HG03520 (cell line): Measurements from ENCODE around the gene CCDC83.
"Not testable (repeated sequence)": the region's sequence is repeated elsewhere in the genome, so short reads cannot be mapped to it uniquely, and the experiment has no call there.

Experiments
- ATAC-seq: cut with Tn5 transposase; IDR thresholded peaks from one replicate; pipeline ENCODE4 v1.9.1; 2021; ENCODE audit warnings: mild to moderate bottlenecking, moderate library complexity; ENCODE audit not compliant: unreplicated experiment

The CCDC83 gene

DNA sequence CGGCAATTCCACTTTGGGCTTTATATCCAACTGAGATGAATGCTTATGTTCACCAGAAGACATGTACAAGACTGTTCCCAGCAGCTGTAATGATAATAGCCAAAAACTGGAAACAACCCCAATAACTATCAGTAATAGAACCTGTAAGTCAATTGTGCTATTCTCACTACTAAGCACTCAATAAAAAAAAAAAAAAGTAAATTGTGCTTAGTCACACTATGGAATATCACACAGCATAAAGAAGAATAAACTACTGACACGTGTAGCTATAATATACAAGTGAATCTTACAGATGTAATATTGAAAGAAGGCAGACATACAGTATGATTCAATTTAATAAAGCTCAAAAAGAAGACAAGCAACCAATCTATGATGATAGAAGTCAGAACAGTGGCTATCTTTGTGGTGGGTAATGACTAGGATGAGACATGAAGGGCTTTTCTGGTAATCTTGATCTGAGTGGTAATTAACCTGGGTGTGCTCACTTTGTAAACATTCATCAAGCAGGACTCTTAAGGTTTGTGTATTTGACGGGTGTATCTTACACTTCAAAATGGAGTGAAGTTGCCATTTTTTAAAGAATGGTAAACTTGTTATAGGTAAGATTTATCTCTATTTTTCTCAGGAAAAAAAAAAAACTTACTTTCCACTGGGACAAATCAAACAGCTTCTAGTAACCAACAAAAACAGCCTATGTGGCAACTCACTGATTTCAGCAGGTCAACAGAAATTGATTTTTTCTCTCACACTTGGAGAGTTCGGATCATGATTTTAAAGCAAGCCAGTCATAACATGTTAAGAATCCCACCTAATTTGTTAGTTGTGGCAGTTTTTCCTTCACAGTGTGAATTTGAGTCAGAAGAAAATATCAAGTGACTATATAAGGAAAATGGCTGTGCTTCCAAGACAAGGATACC lies 84.2 kb downstream of the CCDC83 start:
- no peak for ATAC-seq

DNA sequence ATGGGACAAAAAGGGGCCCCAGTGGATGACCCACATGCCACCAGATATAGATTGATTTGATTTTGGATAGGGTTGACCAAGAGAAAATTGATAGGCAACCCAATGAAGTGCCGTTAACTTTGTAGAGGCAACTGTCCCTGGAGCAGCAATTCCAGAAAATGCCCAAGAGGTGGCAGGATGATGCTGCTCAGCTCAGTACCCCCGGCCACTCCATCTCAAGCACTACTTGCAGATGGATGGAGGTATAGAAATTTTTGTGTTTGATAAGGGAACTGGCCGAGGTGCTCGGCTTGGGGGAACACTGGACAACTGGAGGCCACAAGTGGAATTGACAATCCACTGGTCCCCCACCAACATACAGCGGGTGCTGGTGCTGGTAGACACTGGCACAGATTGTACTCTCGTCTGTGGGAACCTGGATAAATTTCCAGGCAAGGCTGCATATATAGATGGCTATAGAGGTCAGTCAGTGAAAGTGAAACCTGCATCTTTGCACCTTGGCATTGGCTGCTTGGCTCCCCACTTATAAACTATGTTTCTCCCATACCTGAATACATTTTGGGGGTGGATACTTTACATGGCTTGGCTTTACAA lies 86.3 kb downstream of the CCDC83 start:
- peak; percentile 64 for ATAC-seq

- ATAC-seq, result no peak
Measured at GRCh38 chr11:85945296-85945695, 90.1 kb downstream of the CCDC83 start.

- ATAC-seq, result no peak
Measured at GRCh38 chr11:85945788-85946187, 90.6 kb downstream of the CCDC83 start.

GRCh38 chr11:85946221-85946620 lies 91.0 kb downstream of the CCDC83 start:
- no peak for ATAC-seq

DNA sequence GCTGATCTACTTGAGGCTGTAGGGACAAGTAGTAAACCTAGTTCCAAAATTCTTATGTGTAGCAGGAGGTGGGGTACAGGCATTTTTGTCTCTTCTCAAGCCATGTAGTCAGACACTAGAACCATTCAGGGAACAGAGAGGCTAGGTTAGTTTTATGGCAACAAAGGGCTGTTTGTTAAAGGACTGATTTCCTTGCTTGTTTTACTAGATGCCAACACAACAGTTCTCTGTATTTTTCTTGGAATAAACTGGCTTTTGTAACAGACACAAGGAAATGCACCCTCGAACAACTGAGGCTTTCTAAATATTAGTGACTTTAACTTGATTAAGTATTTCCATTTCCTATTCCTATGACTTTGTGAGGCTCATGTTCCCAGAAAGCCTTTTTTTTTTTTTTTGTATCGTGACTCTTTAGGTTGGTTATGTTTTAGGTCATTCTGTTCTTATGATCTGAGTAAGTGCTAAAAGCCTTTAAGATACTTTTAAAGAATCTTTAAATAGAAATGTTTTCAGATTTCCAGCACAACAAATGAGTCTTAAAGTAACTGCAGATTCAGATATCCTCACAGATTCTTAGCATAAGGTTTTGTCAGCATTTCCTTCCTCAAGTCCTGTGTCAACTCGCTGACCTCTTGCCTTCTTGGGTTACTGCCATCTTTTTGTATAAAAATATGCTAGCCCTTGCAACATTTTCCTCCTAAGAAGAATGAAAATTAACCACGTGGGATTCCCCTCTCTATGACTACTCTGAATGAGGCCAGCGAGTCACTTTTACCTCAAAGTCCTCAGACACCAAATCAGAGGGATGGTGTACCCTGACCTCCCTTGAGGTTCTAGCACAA lies 92.5 kb downstream of the CCDC83 start:
- no peak for ATAC-seq

DNA sequence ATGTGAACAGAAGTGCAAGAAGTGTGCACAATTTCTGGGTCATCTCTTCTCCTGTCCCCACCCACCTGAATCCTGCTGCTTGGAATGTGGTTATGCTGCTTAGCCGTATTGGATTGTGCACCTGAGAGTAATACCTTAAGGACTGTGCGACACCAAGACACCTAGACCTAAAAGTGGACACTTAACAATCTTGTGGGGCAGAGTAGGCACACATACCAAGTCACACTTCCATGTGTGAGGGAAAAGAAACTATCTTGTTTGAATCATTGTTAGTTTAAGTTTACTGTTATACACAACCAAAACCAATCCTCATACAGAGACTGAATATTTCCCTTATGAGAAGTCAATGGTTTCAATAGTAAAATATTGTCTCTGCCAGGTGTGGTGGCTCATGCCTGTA lies 93.7 kb downstream of the CCDC83 start:
- ATAC-seq, result no peak

DNA sequence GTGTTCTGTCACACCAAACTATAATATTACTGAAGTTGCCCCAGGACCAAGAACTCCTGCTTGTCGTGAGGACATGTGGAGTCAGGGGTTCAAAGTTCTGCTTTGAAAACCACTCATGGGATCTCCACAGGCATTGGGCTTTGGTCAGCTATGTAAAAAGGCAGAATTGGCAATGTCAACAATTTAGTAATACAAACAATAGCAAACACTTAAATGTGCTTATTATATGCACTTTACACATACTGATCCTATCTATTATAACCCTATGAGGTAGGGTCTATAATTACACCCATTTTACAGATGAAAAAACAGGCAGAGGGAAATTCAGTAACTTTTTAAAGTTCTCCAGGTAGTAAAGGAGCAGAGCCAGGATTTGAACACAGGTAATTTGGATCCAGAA lies 94.6 kb downstream of the CCDC83 start:
- ATAC-seq, result no peak

DNA sequence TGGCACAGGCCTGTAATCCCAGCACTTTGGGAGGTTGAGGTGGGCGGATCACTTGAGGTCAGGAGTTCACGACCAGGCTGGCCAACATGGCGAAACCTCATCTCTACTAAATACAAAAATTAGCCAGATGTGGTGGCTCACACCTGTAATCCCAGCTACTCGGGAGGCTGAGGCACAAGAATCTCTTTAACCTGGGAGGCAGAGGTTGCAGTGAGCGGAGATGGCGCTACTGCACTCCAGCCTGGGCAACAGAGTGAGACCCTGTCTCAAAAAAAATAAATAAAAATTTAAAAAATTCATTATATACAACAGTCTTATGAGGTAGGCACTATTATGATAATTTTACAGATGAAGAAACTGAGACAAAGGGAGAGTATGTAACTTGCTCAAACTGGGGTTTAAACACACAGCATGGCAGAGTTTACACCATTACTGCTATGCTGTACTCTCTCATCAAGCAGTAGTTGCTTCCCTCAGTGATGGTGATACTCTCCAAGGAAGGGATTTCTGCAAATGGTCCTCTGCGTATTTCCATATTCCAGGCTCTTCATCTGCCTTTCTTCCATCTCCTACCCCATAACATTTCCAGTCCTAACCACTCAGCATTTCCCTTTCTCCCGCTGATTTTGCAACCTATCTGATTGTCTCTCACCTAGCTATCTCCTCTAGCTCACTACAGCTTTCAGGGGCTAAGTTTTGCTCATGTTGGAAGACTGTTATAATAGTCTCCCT lies 95.3 kb downstream of the CCDC83 start:
- ATAC-seq, result no peak

DNA sequence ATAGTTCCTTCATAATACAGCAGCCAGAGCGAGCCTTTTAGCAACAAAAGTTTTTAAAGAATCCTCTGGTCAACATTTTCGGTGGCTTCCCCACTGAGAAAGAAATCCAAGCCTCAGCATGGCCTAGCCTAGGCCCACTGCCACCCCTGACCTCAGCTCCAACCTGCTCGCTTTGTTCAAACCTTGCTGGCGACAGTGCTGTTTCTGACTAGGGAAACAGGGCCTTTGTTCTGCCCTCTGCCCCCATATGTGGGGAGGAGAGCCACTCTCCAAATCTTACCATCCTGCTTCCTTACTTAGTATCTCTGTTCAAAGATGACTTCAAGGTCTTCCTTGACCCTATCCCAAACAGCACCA lies 95.8 kb downstream of the CCDC83 start:
- ATAC-seq, result no peak

DNA sequence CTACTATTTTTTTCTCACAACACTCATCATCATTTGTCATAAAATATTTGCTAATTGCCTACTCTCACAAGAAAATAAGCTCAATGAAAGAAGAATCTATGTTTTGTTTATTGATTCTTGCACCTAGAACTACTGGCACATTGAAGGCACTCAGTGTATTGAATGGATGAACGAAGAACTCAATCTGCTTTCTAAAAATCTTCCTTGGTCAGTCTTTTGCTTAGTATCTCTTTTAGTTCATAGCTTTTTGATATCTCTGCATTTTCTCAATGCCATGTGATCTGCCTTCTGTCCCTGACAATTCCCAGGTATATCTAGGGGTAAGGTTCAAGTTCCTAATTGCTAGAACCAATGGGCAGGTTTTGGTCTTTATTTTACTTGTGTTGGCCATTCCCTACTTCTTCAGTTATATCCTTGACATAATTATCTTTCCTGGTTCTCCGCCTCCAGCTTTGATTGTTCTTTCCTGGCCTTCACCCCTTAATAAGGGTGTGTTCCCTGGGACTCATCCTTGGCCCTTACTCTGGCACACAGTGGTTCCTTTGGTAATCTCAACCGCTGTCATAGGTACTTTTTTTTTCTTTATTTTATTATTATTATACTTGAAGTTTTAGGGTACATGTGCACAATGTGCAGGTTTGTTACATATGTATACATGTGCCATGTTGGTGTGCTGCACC lies 96.4 kb downstream of the CCDC83 start:
- ATAC-seq, result no peak

GRCh38 chr11:85952108-85952485 lies 96.9 kb downstream of the CCDC83 start:
- ATAC-seq, result not testable (repeated sequence)

GRCh38 chr11:85953491-85954143 lies 98.4 kb downstream of the CCDC83 start:
- ATAC-seq, result no peak

DNA sequence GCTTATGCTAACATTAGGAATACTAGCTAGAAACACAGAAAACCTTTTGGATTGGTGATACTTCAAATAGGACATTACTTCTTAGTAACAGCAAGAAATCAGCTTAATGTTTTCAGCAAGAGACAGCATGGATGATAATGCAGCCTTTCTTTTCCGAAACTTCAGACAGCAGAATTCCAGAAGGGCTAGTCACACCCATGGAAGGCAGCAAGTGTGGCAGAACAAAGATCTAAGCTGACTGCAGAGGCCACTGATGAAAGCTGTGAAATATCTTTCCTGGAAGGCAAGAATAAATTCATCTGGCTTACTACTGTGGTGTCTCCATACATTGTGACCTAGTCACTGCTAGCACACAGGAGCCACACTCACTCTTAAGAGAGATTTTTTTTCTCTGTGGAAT lies 100.3 kb downstream of the CCDC83 start:
- ATAC-seq, result no peak

- ATAC-seq, result no peak
Measured at GRCh38 chr11:85960678-85961077, 105.5 kb downstream of the CCDC83 start.

DNA sequence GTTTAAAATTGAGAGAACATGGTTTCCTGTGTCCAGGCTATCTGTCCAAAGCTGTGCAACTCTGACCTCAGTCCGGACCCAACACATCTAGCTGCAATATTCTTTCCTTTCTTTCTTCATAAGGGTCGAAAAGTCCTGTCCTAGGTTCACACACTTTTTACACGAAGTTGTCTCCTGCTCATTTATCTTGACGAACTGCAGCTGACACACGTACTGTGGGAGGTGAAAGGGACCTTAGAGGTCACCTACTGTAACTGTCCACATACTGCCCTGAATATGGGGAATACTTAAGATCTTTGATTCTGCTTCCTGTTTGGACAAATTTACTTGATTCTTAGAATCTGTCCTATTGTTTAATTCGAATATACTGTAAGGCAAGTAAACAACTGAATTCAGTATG lies 105.9 kb downstream of the CCDC83 start:
- ATAC-seq, result no peak

DNA sequence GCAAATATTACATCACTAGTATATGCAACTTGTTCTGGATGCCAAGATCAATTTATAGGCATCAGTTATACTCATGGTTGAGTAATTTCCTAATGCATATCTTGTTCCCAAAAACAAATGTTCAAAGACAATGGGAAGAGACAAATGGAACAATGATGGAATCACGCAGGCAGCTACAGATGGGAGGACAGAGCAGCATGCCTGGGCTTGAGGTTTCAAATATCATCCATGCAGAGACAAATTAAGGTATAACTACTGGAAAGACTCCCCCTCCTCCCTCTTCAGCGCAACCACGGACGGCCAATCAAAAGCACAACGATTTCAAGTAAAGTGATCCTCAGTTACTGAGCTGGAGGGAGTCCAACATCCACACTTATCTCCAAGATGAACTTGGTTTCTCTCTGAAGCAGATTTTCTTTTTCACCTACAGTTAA lies 106.8 kb downstream of the CCDC83 start:
- no peak for ATAC-seq

GRCh38 chr11:85965202-85965601 lies 110.0 kb downstream of the CCDC83 start:
- no peak for ATAC-seq

DNA sequence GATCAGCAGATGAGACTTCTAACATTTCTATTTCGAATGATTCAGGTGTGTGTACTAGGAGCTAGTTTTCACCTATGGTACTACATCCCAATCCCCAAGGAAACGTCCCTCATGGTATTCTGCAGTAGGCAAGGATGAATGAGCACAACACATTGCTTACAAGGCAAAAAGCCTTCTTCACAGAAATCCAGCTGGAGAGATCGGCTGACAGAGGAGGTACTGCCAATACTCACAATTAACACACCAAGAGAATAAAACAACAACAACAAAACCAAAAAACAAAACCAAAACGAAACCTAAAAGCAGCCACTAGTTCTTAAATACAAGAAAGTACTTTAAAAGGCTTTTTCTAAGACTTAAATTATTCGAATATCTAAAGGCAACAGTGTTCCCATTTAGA lies 112.3 kb downstream of the CCDC83 start:
- ATAC-seq, result no peak
